ENCODE measurements around the gene SPINK9. TPM values are rescaled to one million over a fixed set of nuclear protein-coding genes. Genes with fewer than 3 reads are reported as not detected.

The SPINK9 gene
- total and polyA plus RNA-seq, 2 of the 4 experiments (the other 2 are of a cell fraction): not detected

DNA sequence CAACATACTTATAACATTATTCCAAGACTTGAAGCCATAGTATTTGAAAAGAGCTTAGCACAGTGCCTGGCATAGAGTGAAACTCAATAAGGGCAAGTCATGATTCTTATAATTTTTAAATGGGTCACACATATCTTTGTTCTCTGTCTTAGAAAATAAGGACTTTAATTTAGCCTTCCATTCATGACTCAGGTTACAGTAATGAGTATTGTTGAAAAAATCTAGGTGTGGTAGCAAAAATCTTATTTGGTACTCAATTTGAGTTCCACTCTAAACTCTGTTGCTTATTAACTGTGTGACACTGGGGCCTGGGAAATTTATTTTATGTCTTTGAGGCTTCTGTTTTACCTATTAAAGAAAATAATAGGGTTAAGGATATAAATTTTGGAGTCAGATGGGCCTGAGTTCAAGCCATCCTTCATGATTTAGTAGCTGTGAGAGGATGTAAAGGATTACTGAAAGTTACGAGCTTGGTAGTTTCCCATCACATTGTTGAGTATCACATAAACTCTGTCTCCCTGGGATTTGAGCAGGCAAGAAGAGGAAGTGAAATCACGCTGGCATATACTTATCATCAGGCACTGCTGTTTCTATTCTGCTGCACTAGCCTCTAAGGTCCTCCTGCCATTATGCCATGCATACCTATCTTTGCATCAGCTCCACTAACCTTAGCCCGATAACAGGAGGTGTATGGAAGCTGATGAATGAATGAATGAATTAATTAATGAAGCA, 1.5 kb downstream of the SPINK9 start:
- BruUV-seq (replicated peaks): no TSS peak
- no CpG with 5 or more reads among the region's 3 CpGs for WGBS, 2 experiments (ENCODE audit: extremely low coverage in 2 of 2, insufficient read length in 1 of 2)

More for the DNA sequence above, 1.5 kb downstream of the SPINK9 start:
- Histone ChIP-seq H2AK5ac (ENCODE audit: low read depth, low read length) (no peak overlapping the region), H2BK15ac (ENCODE audit: low read depth, low read length) (no peak overlapping the region), H4K5ac (ENCODE audit: low read depth, low read length) (no peak overlapping the region), H3K14ac (replicated peaks; ENCODE audit: low read depth, low read length) (no peak overlapping the region), H2AK9ac (replicated peaks; ENCODE audit: low read depth, low read length, poor library complexity) (no peak overlapping the region), H2BK5ac (ENCODE audit: low read depth, low read length, poor library complexity, severe bottlenecking) (no peak overlapping the region), H2BK20ac (ENCODE audit: low read depth, low read length) (no peak overlapping the region), H3K4ac (ENCODE audit: low read depth, low read length) (no peak overlapping the region), H3K27ac (ENCODE audit: insufficient read depth, low read length) (no peak overlapping the region), H3K79me1 (ENCODE audit: low read depth in 1 of 2, low read length in 2 of 2) (no peaks in the 10 kb centered on the region), H2BK120ac (ENCODE audit: low read depth, low read length) (no peak overlapping the region), H3K9me1 (ENCODE audit: insufficient read depth, low read length) (no peaks in the 10 kb centered on the region), H3K18ac (ENCODE audit: low read depth, low read length) (no peak overlapping the region), H4K20me1 (ENCODE audit: insufficient read depth, low read length) (no peaks in the 10 kb centered on the region), H3K9me3 (ENCODE audit: control insufficient read depth, insufficient read depth, low read length) (no peaks in the 10 kb centered on the region), H4K91ac (ENCODE audit: insufficient read depth, low read depth, low read length) (no peak overlapping the region), H3K4me3 (ENCODE audit: insufficient read depth, low read depth, low read length) (no peak overlapping the region), H3K4me2 (ENCODE audit: low read depth, low read length) (no peak overlapping the region), H2AFZ (replicated peaks; ENCODE audit: low read length, poor library complexity) (no peak overlapping the region), H3K56ac (ENCODE audit: extremely low read depth, insufficient read depth, low read length) (no peak overlapping the region), H3K9ac (ENCODE audit: low read depth, low read length) (no peak overlapping the region), H3K23ac (ENCODE audit: low read depth, low read length) (no peak overlapping the region), H3K36me3 (ENCODE audit: control insufficient read depth, insufficient read depth, low read length) (no peaks in the 10 kb centered on the region), H3K4me1 (ENCODE audit: control insufficient read depth, insufficient read depth, low read length) (no peaks in the 10 kb centered on the region), H4K8ac (ENCODE audit: low read depth in 2 of 2, low read length in 2 of 2) (no peak overlapping the region), H3K27me3 (ENCODE audit: control insufficient read depth, insufficient read depth, low read length) (no peaks in the 10 kb centered on the region)
- dilution Hi-C loops (cut with HindIII; ENCODE audit: low sequenced_read_pairs, unreplicated experiment): no loop called here
- DNase-seq (no peak), ATAC-seq (ENCODE audit: low read depth) (no peak)
- CTCF ChIA-PET: no interaction called here
- intact Hi-C loops (cut with micrococcal nuclease): loop anchor here (5.0 kb wide), 1 partner anchor 115 kb away; no protein-coding TSS in a partner anchor
- POLR2A ChIA-PET (ENCODE audit: unreplicated experiment): no interaction called here
- in situ Hi-C loops (cut with MboI; ENCODE audit: low sequenced_read_pairs): no loop called here
- TF ChIP-seq, protein P1, sequence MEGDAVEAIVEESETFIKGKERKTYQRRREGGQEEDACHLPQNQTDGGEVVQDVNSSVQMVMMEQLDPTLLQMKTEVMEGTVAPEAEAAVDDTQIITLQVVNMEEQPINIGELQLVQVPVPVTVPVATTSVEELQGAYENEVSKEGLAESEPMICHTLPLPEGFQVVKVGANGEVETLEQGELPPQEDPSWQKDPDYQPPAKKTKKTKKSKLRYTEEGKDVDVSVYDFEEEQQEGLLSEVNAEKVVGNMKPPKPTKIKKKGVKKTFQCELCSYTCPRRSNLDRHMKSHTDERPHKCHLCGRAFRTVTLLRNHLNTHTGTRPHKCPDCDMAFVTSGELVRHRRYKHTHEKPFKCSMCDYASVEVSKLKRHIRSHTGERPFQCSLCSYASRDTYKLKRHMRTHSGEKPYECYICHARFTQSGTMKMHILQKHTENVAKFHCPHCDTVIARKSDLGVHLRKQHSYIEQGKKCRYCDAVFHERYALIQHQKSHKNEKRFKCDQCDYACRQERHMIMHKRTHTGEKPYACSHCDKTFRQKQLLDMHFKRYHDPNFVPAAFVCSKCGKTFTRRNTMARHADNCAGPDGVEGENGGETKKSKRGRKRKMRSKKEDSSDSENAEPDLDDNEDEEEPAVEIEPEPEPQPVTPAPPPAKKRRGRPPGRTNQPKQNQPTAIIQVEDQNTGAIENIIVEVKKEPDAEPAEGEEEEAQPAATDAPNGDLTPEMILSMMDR (conservative IDR thresholded peaks at IDR 0.05; ENCODE audit: low read depth, low read length): no peak
- no peak for TF ChIP-seq SMC3 (IDR thresholded peaks at IDR 0.05; ENCODE audit: low read depth, low read length)
- no peak for TF ChIP-seq BHLHE40 (IDR thresholded peaks at IDR 0.05; ENCODE audit: low read depth, low read length)
- TF ChIP-seq POLR2A (IDR thresholded peaks at IDR 0.05; ENCODE audit: low read depth, low read length): no peak
- no peak for TF ChIP-seq FOS (IDR thresholded peaks at IDR 0.05; ENCODE audit: low read depth, low read length)
- no peak for TF ChIP-seq MAFK (IDR thresholded peaks at IDR 0.05; ENCODE audit: low read depth, low read length)
- no peak for TF ChIP-seq RCOR1 (IDR thresholded peaks at IDR 0.05; ENCODE audit: insufficient replicate concordance, low read length)
- TF ChIP-seq, protein P2, sequence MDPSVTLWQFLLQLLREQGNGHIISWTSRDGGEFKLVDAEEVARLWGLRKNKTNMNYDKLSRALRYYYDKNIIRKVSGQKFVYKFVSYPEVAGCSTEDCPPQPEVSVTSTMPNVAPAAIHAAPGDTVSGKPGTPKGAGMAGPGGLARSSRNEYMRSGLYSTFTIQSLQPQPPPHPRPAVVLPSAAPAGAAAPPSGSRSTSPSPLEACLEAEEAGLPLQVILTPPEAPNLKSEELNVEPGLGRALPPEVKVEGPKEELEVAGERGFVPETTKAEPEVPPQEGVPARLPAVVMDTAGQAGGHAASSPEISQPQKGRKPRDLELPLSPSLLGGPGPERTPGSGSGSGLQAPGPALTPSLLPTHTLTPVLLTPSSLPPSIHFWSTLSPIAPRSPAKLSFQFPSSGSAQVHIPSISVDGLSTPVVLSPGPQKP (IDR thresholded peaks at IDR 0.05; ENCODE audit: borderline replicate concordance, low read depth, low read length): no peak
- TF ChIP-seq RFX5 (IDR thresholded peaks at IDR 0.05; ENCODE audit: low read depth, low read length): no peak
- TF ChIP-seq, protein P3, sequence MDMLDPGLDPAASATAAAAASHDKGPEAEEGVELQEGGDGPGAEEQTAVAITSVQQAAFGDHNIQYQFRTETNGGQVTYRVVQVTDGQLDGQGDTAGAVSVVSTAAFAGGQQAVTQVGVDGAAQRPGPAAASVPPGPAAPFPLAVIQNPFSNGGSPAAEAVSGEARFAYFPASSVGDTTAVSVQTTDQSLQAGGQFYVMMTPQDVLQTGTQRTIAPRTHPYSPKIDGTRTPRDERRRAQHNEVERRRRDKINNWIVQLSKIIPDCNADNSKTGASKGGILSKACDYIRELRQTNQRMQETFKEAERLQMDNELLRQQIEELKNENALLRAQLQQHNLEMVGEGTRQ (IDR thresholded peaks at IDR 0.05; ENCODE audit: low read depth, low read length): no peak
- no peak for TF ChIP-seq CEBPB (IDR thresholded peaks at IDR 0.05; ENCODE audit: low read depth, low read length)
- no peak for TF ChIP-seq RAD21 (IDR thresholded peaks at IDR 0.05; ENCODE audit: low read length)
- no peak for TF ChIP-seq CHD1 (IDR thresholded peaks at IDR 0.05; ENCODE audit: low read depth, low read length)
- TF ChIP-seq MXI1 (IDR thresholded peaks at IDR 0.05; ENCODE audit: borderline replicate concordance, low read depth, low read length): no peak
- TF ChIP-seq MAZ (IDR thresholded peaks at IDR 0.05; ENCODE audit: borderline replicate concordance, low read depth, low read length): no peak
- no peak for TF ChIP-seq NFE2L2 (IDR thresholded peaks at IDR 0.05; ENCODE audit: low read depth, low read length)
